NCI-H1417 treated with DMSO at 0.1 percent for 48 hours (cell line): Measurements from ENCODE around the gene WNT11.

Source experiments
- DNase-seq: peaks from one replicate; lab custom pipeline; 2025; lab: John Stamatoyannopoulos, UW

WNT11 gene

GRCh38 chr11:76206327-76207081 is at the start of gene WNT11:
Gene WNT11 (minus strand): TSS chr11:76206502. CDS start chr11:76206407, 95 bp downstream.
- no peak for DNase-seq

- no peak for DNase-seq
Observed at GRCh38 chr11:76253416-76253815, 47.1 kb upstream of the WNT11 start.

DNA sequence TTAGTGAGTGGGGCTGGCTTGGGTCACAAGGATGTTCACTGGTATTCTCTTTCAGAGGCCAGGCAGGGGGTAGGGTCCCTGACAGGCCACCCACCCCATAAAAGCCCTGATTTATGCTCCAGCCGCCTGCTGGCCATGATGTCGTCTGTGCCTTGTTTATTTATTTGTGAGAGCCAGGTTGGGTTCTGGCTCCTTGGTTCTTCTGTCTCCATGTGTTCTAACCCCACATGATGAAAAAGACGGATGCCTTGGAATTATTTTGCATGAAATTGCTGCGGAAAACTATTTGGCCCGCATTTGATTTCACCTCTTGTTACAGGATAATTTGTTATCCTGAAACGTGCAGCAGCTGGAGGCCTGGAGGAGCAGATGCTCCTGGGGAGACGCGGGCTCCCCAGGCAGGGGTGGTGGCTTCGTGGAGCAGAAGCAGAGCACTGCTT is 46.3 kb upstream of the WNT11 start:
- no peak for DNase-seq

DNA sequence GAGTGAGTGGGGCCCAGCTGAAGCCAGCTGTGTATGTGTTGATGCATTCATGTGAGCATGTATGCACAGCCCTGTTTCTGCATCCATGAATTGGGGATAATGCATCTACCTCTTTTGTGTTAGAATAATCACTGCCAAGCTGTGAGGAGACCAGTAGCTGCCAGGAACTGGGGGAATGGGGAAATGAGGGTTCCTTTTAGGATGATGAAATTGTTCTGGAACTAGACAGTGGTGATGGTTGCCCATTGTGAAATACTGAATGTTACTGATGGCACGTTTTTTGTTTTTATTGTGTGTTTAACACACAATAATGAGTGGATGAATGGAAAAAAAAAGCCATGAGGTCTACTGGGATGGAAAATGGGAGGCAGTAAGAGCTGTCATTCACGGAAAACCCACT is 45.3 kb upstream of the WNT11 start:
- DNase-seq = no peak

DNA sequence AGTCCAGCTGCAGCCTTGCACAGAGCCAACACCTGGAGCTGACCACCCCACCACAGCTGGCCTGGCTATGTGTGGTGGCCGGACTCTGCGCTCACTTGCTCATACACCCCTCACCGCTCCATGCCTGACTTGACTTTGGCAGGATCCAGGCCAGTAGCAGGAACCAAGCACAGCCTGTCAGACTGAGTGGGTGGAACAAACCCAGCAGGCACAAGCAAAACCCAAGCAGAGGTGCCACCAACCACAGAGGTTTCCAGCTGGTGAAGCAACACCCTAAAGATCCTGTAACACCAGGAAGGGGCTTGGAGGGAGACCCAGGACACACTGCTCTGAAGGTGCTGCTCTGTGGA is 44.9 kb upstream of the WNT11 start:
- DNase-seq = no peak

DNA sequence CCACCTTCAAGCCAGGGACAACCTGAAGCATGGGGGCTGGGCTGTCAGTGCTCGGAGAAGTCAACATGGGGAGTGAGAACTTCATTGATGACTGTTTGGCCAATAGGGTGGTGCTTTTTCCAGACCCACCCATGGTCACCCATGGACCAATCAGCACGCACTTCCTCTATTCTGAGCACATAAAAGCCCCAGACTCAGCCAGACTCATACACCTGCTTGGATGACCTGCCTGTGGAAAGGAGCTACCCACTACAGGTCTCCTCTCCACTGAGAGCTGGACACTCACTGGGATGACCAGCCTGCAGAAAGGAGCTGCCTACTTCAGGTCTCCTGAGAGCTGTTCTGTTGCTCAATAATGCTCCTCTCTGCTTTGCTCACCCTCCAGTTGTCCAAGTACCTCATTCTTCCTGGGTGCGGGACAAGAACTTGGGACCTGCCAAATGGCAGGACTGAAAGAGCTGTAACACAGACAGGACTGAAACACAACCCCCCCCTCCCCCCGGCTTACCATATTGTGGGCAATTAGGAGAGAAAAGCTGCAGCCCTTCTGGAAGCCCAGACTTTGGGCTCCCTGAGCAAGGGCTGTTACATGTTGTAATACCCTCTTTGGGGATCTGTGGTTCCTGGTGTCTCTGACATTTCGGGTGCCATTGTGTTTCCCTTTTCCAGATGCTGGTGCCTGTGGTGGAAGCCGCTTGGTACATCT is 44.4 kb upstream of the WNT11 start:
- DNase-seq = no peak

- no peak for DNase-seq
Observed at GRCh38 chr11:76249195-76249741, 43.0 kb upstream of the WNT11 start.

GRCh38 chr11:76248210-76248609 is 41.9 kb upstream of the WNT11 start:
- no peak for DNase-seq

DNA sequence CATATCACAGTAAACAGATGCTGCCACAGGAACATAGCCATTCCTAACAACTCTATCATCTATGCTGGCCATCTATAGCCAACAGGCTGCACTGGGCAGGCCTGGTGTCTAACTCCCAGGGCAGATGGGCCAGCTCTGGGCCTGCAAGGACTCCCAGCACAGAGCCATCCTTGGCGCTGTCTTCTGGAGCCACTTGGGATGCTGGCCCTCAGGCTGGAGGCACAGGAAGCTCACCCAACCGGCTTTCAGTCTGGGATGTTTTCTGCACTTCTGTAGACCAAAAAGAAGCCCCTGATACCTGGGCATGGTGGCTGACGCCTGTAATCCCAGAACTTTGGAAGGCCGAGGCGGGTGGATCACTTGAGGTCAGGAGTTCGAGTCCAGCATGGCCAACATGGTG is 40.8 kb upstream of the WNT11 start:
- DNase-seq = no peak

- DNase-seq = no peak
Observed at GRCh38 chr11:76246271-76246933, 40.1 kb upstream of the WNT11 start.

GRCh38 chr11:76245720-76246119 is 39.4 kb upstream of the WNT11 start:
- DNase-seq = no peak

DNA sequence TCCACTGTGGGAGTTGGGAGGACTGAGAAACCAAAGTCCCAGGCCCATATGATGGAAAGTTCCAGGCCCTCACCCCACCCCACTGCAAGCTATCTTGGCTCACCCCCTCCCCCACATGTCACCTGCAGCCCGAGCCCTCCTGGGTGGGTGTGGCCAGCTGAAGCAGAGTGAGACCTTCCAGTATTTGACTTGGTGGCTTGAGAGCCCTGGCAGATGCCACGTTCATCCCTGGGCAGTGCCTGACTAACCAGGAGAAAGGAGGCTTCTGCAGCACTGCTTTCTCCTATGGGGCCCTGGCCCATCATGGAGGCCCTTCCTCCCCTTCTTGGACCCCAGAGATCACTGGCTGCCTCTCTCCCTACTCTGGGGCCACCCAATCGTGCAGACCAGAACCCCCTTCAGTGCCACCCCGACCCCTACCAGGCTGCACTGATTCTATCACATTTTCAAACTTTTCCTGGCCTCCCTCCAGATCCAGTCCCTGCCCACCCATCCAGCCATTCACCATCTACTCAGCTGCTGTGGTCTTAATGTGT is 38.1 kb upstream of the WNT11 start:
- DNase-seq = no peak

DNA sequence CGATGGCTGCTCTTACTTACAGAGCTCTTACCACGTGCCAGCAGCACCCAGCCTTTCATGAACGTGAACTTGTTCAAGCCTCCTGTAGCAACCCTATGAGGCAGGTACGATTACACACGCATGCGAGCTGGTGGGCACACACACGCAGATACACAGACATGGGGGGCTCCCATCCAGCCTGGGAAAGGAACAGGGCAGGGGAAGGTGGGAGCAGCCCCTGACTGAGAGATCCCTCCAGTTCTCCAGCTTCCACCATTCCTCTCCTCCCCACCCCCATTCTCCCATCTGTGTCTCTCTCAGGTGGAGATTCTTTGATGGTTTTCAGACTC is 37.6 kb upstream of the WNT11 start:
- no peak for DNase-seq

DNA sequence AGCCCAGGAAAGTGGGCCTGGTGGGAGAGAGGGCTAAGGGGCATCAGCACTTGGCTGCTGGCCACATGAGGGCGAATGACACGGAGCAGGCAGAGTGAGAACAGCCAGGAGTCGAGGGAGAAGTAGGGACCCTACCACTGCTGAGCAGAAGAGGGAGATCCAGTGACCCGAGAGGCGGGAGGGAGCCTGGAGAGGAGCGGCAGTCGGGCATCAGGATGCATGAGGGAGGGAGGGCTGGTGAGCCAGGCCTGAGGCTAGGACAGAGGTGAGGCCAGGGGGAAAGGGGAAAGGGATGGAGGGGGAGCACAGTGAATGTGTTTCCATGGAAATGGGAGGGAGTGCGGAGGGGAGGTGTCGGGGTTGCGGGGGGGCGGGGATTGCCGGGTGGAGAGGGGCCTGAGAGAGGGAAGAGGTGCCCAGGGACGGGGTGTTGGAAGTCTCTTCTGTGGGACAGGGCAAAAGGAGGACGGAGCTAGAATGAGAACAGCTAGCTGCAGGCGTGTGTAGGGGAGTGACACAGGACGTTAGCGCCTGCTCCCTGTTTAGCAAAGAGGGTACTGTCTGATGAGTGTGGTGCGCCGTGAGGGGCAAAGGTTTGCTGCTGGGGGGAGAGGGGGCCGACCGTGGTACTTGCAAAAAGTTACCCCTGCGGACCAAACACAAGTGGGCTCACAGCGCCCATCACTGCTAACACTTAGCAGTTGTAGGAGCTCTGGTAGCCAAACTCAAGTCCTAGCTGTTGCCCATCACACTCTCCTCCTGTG is 37.1 kb upstream of the WNT11 start:
- no peak for DNase-seq

DNA sequence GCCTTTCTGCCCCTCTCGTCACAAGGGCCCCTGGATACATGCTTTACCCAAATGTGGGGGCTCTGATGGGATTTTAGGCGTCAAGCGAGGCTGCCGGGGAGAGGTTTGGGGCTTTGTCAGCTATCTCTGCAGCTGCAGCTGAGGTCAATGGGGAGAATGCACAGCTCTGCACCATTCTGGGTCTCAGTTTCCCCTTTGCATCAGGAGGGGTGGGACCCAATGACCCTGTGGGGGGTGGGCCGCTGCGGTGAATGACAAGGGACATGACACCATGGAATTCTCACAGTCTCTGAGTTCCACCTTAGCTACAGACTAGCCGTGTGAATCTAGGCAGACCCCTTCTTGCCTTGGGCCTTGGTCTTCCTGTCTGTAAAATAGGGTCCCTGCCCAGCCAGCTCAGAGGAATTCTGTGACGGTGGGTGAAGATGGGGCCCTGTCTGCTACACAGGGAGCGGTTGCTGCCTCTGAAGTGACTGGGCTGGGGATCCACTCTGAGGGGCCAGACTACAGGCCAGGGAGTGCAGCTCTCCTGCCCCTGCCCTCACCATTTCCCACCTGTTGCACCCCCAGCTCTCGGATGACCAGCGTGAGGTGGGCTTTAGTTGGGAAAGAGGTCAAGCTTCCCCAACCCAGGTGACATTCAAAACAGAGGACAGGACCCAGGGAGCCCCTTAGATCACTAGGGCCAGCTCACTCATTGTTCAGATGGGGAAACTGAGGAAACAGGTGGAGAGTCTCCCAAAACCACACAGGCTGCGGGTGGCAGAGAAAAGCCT is 35.9 kb upstream of the WNT11 start:
- DNase-seq = no peak

- DNase-seq = no peak
Observed at GRCh38 chr11:76241243-76242000, 35.1 kb upstream of the WNT11 start.

GRCh38 chr11:76240666-76241065 is 34.4 kb upstream of the WNT11 start:
- no peak for DNase-seq

GRCh38 chr11:76240161-76240540 is 33.8 kb upstream of the WNT11 start:
- DNase-seq = no peak

GRCh38 chr11:76239483-76240160 is 33.3 kb upstream of the WNT11 start:
- no peak for DNase-seq

DNA sequence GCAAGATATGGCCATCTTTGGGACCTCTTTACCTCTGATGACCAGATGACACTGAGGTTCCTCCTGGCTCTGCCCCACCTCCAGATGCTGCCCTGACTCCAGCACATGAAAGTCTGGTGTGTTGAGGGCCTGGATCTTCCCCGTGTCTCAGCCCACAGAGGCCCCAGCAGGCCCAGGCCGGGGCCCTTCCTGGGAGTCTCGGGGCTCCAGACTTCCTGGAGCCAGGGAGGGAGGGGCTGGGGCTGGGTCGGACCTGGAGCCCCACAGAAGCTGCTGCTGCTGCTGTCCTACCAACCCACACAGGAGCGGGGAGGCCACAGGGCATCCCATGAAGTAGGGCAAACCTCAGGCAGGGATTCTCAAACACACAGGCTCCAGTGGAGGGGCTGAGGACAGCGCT is 32.2 kb upstream of the WNT11 start:
- DNase-seq = no peak
